ENCODE data around the gene IL1B.

The IL1B gene

GRCh38 chr2:112836695-112837117 lies at the start of gene IL1B:
Gene IL1B, minus strand, starts transcription at chr2:112836779. Its CDS starts 550 bp downstream, at chr2:112836229.
- no peak for TF ChIP-seq CTCF (IDR thresholded peaks at IDR 0.05; ENCODE audit: low read depth, low read length)
- H3K4me3 ChIP-seq (ENCODE audit: low read depth, low read length) = peak within 1 kb of the TSS; percentile 29

DNA sequence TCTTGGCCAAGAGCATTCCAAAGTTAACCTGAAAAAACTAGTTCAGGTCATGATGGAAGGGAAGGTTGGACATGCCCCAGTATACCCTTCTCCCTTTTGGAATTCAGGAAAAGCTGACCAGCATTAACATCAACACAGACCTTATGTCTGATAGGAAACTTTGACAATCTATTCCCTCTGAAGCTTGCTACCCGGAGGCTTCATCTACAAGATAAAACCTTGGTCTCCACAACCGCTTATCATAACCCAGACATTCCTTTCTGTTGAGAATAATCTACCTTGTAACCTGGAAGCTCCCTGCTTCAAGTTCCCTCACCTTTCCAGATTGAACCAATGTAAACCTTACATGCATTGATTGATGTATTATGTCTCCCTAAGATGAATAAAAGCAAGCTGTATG lies 49.7 kb upstream of the IL1B start:
- TF ChIP-seq CTCF (IDR thresholded peaks at IDR 0.05; ENCODE audit: low read depth, low read length) = no peak
- H3K4me3 ChIP-seq (ENCODE audit: low read depth, low read length) = no peak overlapping the region

DNA sequence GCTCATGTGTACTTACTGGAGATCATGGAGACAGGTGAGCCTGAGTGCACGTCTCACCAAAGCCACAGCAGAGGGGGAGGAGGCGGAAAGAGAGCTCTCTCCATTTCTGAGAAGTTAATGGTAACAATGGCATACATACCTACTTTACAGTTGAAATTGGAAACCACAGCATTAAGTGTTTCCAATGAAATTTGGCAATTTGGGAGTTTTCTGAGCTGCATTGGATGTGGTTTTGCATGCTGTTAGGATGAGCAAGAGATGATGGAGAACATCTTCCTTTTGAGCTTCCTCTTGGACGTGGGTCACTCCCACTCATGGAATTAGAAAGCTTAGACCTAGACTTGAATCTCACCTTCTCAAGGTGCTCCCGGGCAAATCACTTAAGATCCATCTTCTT lies 48.9 kb upstream of the IL1B start:
- H3K4me3 ChIP-seq (ENCODE audit: low read depth, low read length) = no peak overlapping the region
- no peak for TF ChIP-seq CTCF (IDR thresholded peaks at IDR 0.05; ENCODE audit: low read depth, low read length)

GRCh38 chr2:112884869-112885505 lies 48.4 kb upstream of the IL1B start:
- peak; percentile 89 for TF ChIP-seq CTCF (IDR thresholded peaks at IDR 0.05; ENCODE audit: low read depth, low read length)
- H3K4me3 ChIP-seq (ENCODE audit: low read depth, low read length) = no peak overlapping the region

DNA sequence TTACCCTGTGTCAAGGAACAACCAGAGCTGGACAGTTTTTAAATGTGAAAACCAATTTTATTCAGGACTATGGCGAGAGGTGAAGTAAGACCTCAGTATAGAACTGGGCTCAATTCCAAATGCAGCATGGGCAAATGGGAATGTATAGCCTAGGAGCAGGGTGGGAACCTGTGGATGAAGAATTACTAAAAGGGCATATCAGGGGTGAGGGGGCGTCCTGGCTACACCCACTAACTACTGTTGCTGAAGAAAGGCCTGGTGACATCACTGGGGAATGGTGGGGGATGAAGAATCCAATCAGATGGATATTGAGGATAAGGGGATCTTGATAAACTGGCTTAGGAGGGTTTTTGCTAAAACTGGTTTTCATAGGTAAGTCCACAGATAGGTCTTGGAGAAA lies 47.1 kb upstream of the IL1B start:
- H3K4me3 ChIP-seq (ENCODE audit: low read depth, low read length) = no peak overlapping the region
- TF ChIP-seq CTCF (IDR thresholded peaks at IDR 0.05; ENCODE audit: low read depth, low read length) = no peak

DNA sequence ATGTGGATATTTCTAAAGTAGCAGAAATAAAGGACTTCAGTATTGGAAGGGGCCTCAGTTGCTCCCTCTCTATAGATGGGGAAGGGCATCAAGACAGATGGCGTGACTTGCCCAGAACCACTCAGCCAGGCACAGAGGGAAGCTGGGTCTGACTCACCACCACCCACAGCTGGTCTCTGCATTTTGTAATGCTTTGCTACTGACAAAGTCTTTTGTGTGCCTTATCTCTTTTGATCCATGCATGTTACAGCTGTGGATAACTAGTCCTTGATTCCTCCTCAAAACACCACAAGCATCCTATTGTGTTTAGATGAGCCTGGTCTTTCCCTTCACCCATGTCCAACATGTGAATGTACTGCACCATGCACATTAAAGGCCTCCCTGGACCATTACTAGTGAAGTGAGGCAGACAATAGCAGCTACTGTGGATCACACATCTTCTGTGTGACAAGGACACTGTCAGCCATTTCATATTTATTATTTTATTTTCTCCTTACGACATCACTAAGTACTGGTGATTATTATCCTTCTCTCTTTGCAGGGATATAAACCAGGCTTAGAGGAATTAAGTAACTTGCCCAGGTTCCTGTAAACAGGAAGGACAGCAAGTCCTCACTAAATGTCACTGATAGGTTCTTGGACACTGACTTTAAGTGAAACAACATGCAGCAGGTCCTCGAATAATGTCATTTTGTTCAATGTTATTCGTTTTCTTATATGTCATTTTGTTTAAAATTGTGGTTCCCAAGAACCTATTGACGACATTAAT lies 44.8 kb upstream of the IL1B start:
- no peak overlapping the region for H3K4me3 ChIP-seq (ENCODE audit: low read depth, low read length)
- no peak for TF ChIP-seq CTCF (IDR thresholded peaks at IDR 0.05; ENCODE audit: low read depth, low read length)

DNA sequence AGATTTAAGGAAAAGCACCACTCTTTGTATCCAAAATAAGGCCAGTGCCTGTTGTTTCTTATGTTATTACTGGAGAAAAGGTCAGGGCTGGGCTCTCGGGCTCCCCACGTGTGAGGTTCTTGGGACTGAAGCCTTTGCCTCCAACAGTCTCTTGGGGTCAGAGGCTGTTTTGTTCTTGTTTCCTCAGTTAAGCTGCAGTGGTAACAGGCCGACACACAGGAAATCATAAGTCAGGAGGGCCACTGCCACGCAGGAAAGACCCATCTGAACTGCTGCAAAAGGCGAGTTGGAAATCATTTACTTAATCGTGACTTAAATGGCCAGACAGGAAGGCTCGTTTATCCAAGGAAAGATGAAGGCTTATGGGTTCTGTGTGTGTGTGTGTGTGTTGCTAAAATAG lies 44.1 kb upstream of the IL1B start:
- TF ChIP-seq CTCF (IDR thresholded peaks at IDR 0.05; ENCODE audit: low read depth, low read length) = no peak
- no peak overlapping the region for H3K4me3 ChIP-seq (ENCODE audit: low read depth, low read length)
